Heart left ventricle (tissue), 13 donors: ENCODE results near the gene NCOR1.

ENCODE experiments used
- POLR2A ChIP-seq, 2 donors: fragments of 450-650 bp; IDR thresholded peaks; one replicate each; pipeline ENCODE4 v1.6.1; 2017; ENCODE audit warnings: antibody characterized with exemption in 2 of 2, mild to moderate bottlenecking in 2 of 2, moderate library complexity in 2 of 2
- TF ChIP-seq, protein P1 (sequence below), 12 donors: fragments of 200-600 bp; sonication (generic) in 4 of 12; IDR thresholded peaks; one replicate each; pipeline versions ENCODE4 v1.5.0 to v1.8.0; 2018 to 2022; ENCODE audit warnings: antibody characterized with exemption in 12 of 12, mild to moderate bottlenecking in 5 of 12
- donor health status: ischemic (EF 13 %, LVEDD 7.1; RV severe dilation, severe dysfunction).
- donor health status: DM: no; HTN: yes; CAD: no.
- donor health status: DM: no; HTN: no; CAD: no.
- donor health status: ischemic (EF 25% LVEDD 6.9; RV normal size, moderate dysfunction).
- donor health status: ischemic (EF 25% LVEDD 5.7; RV mildly dilated, moderate dysfunction).
- donor health status: ischemic (EF 35%, LVEDD 5.7; RV mildly dilated, moderate dysfunction).
- donor health status: nonischemic (EF 11% LVEDD 7.7; RV severe dilation, severe dysfunction).
- donor health status: DM: yes; HTN: yes; CAD: no.
- donor health status: PGD.
- donor health status: ischemic (EF 29% LVEDD 5.4; RV normal size, mild dysfunction).
- donor health status: nonischemic (EF 23%, LVEDD 6.1; RV moderate dilation, normal function).

- no peak for TF ChIP-seq POLR2A (IDR thresholded peaks at IDR 0.05)
- TF ChIP-seq, protein P1, sequence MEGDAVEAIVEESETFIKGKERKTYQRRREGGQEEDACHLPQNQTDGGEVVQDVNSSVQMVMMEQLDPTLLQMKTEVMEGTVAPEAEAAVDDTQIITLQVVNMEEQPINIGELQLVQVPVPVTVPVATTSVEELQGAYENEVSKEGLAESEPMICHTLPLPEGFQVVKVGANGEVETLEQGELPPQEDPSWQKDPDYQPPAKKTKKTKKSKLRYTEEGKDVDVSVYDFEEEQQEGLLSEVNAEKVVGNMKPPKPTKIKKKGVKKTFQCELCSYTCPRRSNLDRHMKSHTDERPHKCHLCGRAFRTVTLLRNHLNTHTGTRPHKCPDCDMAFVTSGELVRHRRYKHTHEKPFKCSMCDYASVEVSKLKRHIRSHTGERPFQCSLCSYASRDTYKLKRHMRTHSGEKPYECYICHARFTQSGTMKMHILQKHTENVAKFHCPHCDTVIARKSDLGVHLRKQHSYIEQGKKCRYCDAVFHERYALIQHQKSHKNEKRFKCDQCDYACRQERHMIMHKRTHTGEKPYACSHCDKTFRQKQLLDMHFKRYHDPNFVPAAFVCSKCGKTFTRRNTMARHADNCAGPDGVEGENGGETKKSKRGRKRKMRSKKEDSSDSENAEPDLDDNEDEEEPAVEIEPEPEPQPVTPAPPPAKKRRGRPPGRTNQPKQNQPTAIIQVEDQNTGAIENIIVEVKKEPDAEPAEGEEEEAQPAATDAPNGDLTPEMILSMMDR (IDR thresholded peaks at IDR 0.05) = no peak
Observed at GRCh38 chr17:16117149-16117548, 98.2 kb downstream of the NCOR1 start.
